Measurements from ENCODE around the gene NFATC4.

DNA sequence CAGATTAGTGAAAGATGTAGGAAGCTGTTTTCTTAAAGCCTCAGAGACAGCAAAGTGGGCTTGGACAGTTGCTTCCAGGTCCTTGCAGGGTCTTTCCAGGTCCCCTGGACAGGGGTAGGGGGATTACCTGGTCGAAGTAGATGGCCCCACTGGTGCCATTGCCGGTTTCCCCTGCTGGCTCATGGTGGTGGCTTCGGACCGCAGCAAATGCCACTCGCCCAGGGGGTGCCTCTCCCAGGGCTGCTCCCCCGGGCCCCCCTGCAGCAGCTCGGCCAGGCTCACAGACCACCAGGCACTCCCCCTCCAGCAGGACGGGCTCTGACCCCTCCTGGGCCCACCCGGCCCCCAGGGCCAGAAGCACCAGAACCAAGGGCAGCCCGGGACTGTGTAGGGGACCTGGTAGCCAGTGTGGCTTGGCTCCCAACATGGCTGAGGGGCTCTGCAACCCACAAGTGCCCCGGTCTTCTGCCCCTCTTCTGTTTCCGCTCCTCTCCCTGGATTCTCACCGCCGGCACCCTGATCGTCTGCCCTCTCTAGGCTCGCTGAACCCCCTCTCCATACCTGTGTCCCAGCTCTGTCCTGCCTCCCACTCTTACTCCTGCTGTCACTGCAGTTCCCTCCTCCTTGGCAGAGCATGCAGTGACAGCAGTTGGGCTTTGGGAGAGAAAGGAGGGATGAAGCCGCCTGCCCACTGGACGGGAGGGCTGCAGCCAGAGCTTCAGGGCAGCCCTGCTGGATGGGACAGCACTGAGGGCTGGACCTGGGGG lies 60.8 kb downstream of the NFATC4 start:
- TF ChIP-seq, protein P1, sequence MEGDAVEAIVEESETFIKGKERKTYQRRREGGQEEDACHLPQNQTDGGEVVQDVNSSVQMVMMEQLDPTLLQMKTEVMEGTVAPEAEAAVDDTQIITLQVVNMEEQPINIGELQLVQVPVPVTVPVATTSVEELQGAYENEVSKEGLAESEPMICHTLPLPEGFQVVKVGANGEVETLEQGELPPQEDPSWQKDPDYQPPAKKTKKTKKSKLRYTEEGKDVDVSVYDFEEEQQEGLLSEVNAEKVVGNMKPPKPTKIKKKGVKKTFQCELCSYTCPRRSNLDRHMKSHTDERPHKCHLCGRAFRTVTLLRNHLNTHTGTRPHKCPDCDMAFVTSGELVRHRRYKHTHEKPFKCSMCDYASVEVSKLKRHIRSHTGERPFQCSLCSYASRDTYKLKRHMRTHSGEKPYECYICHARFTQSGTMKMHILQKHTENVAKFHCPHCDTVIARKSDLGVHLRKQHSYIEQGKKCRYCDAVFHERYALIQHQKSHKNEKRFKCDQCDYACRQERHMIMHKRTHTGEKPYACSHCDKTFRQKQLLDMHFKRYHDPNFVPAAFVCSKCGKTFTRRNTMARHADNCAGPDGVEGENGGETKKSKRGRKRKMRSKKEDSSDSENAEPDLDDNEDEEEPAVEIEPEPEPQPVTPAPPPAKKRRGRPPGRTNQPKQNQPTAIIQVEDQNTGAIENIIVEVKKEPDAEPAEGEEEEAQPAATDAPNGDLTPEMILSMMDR (IDR thresholded peaks at IDR 0.05), result no peak
- TF ChIP-seq POLR2A (IDR thresholded peaks at IDR 0.05), result no peak

All from testis (tissue), 2 donors.